GM21825 (cell line): Measurements from ENCODE around the gene GRID1.

Source experiments
- ATAC-seq: cut with Tn5 transposase; IDR thresholded peaks from one replicate; pipeline ENCODE4 v1.9.1; 2021; ENCODE audit warnings: mild to moderate bottlenecking, moderate library complexity; ENCODE audit not compliant: unreplicated experiment

The GRID1 gene

GRCh38 chr10:86234541-86235270 is 131.9 kb downstream of the GRID1 start:
- ATAC-seq = no peak

- ATAC-seq = no peak
These were observed 132.5 kb downstream of the GRID1 start for GRCh38 chr10:86234107-86234506.

GRCh38 chr10:86233131-86233530 is 133.5 kb downstream of the GRID1 start:
- ATAC-seq = no peak

- no peak for ATAC-seq
These were observed 134.0 kb downstream of the GRID1 start for GRCh38 chr10:86232644-86233043.

GRCh38 chr10:86231796-86232560 is 134.6 kb downstream of the GRID1 start:
- no peak for ATAC-seq

GRCh38 chr10:86230557-86231180 is 135.9 kb downstream of the GRID1 start:
- no peak for ATAC-seq

GRCh38 chr10:86229811-86230556 is 136.6 kb downstream of the GRID1 start:
- no peak for ATAC-seq

GRCh38 chr10:86229376-86229775 is 137.2 kb downstream of the GRID1 start:
- no peak for ATAC-seq

GRCh38 chr10:86227501-86228258 is 138.9 kb downstream of the GRID1 start:
- no peak for ATAC-seq

GRCh38 chr10:86226781-86227201 is 139.8 kb downstream of the GRID1 start:
- ATAC-seq = no peak

- ATAC-seq = no peak
These were observed 140.6 kb downstream of the GRID1 start for GRCh38 chr10:86226016-86226415.

GRCh38 chr10:86225103-86225782 is 141.4 kb downstream of the GRID1 start:
- ATAC-seq = no peak

- no peak for ATAC-seq
These were observed 142.1 kb downstream of the GRID1 start for GRCh38 chr10:86224354-86225102.

- no peak for ATAC-seq
These were observed 143.3 kb downstream of the GRID1 start for GRCh38 chr10:86223256-86223655.

GRCh38 chr10:86222687-86223086 is 143.9 kb downstream of the GRID1 start:
- ATAC-seq = no peak

- ATAC-seq = no peak
These were observed 144.3 kb downstream of the GRID1 start for GRCh38 chr10:86222336-86222650.

- ATAC-seq = no peak
These were observed 144.9 kb downstream of the GRID1 start for GRCh38 chr10:86221442-86222335.

GRCh38 chr10:86220626-86221025 is 146.0 kb downstream of the GRID1 start:
- ATAC-seq = no peak
